Fibroblast of the aortic adventitia (primary cell): ENCODE data around the gene BLOC1S2. TPM values are rescaled to one million over a fixed set of nuclear protein-coding genes. Genes with fewer than 3 reads are reported as not detected.
"Not testable (repeated sequence)": the region's sequence is repeated elsewhere in the genome, so short reads cannot be mapped to it uniquely, and the experiment has no call there.

ENCODE experiments used
- DNase-seq: peaks from one replicate; pipeline ENCODE4 v3.0.0-alpha.2; 2010; ENCODE audit warnings: low read depth
- H3K4me3 ChIP-seq: 2 replicates; pipeline ENCODE4 v1.5.1; 2011; ENCODE audit warnings: low read depth, mild to moderate bottlenecking, control low read depth, low read length, moderate library complexity
- total RNA-seq: library from RNA; depleted of rRNA; stranded (reverse); fragments of >200 nt; gene quantifications from 2 replicates; pipeline ENCODE4 v1.2.3, GENCODE V29; 2012; ENCODE audit warnings: low replicate concordance
- TF ChIP-seq, protein P1 (sequence below): IDR thresholded peaks from 2 replicates; pipeline ENCODE4 v1.5.1; 2011; ENCODE audit warnings: mild to moderate bottlenecking, low read length, control low read depth, inconsistent platforms; ENCODE audit not compliant: insufficient read depth

BLOC1S2 gene
- total RNA-seq, 1 donor, result 68.8 TPM

DNA sequence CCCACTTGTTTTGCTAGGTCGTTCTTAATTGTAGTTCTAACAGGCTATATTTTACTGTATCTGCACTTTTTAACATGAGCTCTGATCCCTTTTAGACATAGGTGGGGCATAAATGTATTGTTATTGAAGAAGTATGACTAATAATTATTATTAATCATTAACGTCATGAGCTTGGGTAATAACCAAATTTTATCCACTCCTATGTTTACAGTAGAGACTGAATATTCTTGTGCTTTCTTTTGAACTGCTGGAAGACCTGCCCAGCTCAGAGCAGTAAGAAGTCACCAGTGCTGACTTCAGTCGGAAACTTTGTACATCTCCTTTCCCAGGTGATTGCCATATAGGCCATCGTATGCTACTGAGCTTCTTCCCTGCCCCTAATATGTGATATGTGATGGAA lies 24.8 kb upstream of the BLOC1S2 start:
- no peak overlapping the region for H3K4me3 ChIP-seq
- TF ChIP-seq, protein P1, sequence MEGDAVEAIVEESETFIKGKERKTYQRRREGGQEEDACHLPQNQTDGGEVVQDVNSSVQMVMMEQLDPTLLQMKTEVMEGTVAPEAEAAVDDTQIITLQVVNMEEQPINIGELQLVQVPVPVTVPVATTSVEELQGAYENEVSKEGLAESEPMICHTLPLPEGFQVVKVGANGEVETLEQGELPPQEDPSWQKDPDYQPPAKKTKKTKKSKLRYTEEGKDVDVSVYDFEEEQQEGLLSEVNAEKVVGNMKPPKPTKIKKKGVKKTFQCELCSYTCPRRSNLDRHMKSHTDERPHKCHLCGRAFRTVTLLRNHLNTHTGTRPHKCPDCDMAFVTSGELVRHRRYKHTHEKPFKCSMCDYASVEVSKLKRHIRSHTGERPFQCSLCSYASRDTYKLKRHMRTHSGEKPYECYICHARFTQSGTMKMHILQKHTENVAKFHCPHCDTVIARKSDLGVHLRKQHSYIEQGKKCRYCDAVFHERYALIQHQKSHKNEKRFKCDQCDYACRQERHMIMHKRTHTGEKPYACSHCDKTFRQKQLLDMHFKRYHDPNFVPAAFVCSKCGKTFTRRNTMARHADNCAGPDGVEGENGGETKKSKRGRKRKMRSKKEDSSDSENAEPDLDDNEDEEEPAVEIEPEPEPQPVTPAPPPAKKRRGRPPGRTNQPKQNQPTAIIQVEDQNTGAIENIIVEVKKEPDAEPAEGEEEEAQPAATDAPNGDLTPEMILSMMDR, result no peak

DNA sequence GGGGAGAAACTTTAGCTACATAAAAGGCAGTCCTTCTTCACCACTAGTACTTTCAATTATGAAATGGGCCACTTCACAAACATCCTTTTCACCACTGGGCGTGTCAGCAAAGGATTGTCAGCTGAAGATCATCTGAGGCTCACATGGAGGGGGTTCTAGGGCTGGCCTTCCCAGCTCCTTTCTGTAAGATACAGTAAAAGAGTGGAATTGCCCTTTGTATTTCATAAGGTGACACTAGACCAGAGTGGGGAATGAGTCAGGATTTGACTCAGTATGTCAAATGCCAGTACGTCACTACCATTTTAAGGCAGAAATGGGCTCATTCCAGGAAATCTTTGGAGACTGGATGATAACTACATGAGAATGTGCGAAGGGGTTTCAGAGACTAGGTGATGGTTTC lies 21.2 kb upstream of the BLOC1S2 start:
- peak; percentile 42 for DNase-seq
- TF ChIP-seq, protein P1, result no peak
- no peak overlapping the region for H3K4me3 ChIP-seq

More for the DNA sequence above, 24.8 kb upstream of the BLOC1S2 start:
- no peak for DNase-seq

GRCh38 chr10:100306861-100307260 lies 20.4 kb upstream of the BLOC1S2 start:
- no peak for DNase-seq
- H3K4me3 ChIP-seq, result no peak overlapping the region
- TF ChIP-seq, protein P1, result no peak

DNA sequence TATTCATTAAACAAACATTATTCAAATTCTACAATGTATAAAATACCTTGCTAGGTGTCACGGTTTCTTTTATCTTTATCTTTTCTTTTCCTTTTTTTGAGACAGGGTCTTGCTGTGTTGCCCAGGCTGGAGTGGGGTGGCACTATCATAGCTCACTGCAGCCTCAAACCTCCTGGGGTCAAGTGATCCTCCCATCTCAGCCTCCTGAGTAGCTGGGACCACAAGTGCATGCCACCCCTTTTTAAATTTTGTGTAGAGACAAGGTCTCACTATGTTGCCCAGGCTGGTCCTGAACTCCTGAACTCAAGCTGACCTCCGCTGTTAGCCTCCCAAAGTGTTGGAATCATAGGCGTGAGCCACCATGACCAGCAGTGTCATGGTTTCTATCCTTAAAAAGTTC lies 17.9 kb upstream of the BLOC1S2 start:
- no peak for DNase-seq
- TF ChIP-seq, protein P1, result no peak
- no peak overlapping the region for H3K4me3 ChIP-seq

GRCh38 chr10:100303724-100304319 lies 17.3 kb upstream of the BLOC1S2 start:
- TF ChIP-seq, protein P1, result peak; percentile 78
- no peak overlapping the region for H3K4me3 ChIP-seq
- DNase-seq, result peak; percentile 51

DNA sequence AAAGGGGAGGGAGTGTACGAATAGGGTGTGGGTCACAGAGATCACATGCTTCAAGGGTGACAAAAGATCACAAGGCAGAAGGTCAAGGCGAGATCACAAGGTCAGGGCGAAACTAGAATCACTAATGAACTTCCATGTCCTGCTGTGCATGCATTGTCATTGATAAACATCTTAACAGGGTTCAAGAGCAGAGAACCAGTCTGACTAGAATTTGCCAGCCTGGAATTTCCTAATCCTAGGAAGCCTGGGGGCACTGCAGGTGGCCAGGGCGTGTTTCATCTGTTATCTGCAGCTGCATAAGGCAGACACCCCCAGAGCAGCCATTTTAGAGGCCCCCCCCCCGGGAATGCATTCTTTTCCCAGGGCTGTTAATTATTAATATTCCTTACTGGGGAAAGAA lies 14.6 kb upstream of the BLOC1S2 start:
- H3K4me3 ChIP-seq, result not testable (repeated sequence)

GRCh38 chr10:100297242-100297641 lies 10.8 kb upstream of the BLOC1S2 start:
- TF ChIP-seq, protein P1, result no peak
- H3K4me3 ChIP-seq, result no peak overlapping the region
- no peak for DNase-seq

More for the DNA sequence above, 14.6 kb upstream of the BLOC1S2 start:
- not testable (repeated sequence) for DNase-seq
